ENCODE results near the gene FITM1. TPM values are rescaled to one million over a fixed set of nuclear protein-coding genes. Genes with fewer than 3 reads are reported as not detected.

Gene FITM1
- total and polyA plus RNA-seq, 8 donors, result 2.7 to 12.0 (median 4.0) TPM

DNA sequence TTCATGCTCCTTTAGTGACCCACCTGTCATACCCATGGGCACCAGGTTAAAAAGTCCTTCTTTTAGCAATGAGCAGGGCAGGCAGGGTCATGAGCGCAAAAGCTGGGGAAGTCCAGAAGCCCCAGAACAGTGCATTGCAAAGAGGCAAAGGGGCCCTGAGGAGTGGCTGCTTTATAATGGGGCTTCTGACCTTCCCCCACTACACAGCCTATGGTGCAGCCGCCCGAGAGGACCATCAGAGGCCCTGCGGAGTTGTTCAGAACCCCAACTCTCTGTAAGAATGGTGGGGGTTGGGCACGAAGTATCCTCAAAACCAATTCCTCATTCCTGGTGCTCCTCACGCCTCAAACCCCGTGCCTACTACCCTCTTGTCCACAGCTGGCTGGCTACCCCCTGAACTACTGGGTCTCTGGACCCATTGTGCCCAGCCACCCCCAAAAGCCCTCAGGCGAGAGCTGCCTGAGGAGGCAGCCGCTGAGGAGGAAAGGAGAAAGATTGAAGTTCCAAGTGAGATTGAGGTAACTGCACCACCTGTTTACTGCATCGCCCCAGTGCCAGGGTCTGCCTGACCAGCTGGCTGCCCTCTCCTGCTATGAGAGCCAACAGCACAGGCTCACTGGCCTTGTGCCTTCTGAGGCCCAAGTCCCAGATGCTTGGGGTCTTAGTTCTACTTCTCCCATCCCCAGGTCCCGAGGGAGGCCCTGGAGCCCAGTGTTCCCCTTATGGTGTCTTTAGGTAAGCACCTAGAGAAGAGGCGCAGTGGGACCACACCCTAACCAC, 48.1 kb downstream of the FITM1 start:
- intact Hi-C loops (cut with DNase I), result no loop called here
- DNase-seq (no peak), ATAC-seq (no peak), FAIRE-seq (no peak)
- TF ChIP-seq, protein P1, sequence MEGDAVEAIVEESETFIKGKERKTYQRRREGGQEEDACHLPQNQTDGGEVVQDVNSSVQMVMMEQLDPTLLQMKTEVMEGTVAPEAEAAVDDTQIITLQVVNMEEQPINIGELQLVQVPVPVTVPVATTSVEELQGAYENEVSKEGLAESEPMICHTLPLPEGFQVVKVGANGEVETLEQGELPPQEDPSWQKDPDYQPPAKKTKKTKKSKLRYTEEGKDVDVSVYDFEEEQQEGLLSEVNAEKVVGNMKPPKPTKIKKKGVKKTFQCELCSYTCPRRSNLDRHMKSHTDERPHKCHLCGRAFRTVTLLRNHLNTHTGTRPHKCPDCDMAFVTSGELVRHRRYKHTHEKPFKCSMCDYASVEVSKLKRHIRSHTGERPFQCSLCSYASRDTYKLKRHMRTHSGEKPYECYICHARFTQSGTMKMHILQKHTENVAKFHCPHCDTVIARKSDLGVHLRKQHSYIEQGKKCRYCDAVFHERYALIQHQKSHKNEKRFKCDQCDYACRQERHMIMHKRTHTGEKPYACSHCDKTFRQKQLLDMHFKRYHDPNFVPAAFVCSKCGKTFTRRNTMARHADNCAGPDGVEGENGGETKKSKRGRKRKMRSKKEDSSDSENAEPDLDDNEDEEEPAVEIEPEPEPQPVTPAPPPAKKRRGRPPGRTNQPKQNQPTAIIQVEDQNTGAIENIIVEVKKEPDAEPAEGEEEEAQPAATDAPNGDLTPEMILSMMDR (IDR thresholded peaks at IDR 0.05), result no peak
- Histone ChIP-seq H3K27ac (no peak overlapping the region), H3K4me3 (no peak overlapping the region), H3K9me3 (no peaks in the 10 kb centered on the region), H3K27me3 (no peaks in the 10 kb centered on the region), H3K4me1 (no peaks in the 10 kb centered on the region), H3K36me3 (peaks cover 0 to 46% (median 29%) of the 10 kb centered on the region in 3 donors)
- 90 to 91% methylated on average over 12 of the region's 12 CpGs for WGBS, 2 donors

DNA sequence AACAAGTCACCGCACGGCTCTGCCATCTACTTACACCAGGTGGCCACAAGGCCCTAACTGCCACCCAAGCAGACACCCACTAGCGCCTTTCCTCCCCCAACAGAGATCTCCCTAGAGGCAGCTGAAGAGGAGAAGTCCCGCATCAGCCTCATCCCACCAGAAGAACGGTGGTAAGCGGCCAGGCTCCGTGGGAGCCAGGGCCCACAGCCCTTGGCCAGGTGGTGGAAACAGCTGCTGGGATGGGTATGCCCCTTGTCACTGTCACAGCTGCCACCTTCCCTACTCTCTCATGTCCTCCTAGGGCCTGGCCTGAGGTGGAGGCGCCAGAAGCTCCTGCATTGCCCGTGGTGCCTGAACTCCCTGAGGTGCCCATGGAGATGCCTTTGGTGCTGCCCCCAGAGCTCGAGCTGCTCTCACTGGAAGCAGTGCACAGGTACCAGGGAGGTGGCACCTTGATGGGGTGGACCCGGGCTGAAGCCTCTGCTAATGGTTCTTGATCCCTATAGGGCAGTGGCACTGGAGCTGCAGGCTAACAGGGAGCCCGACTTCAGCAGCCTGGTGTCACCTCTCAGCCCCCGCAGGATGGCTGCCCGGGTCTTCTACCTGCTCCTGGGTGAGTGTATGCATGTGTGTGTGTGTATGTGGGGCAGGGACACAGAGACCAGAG, 49.0 kb downstream of the FITM1 start:
- H3K36me3 ChIP-seq, result peaks cover under 1 to 53% (median 37%) of the 10 kb centered on the region in 3 donors
- H3K9me3 ChIP-seq, result no peaks in the 10 kb centered on the region
- DNase-seq, result peak in 1 of 6 donors; percentile 50
- TF ChIP-seq, protein P1 (IDR thresholded peaks at IDR 0.05), result no peak
- no peaks in the 10 kb centered on the region for H3K27me3 ChIP-seq
- H3K4me1 ChIP-seq, result no peaks in the 10 kb centered on the region
- H3K4me3 ChIP-seq, result no peak overlapping the region
- WGBS, 2 donors, result 85 to 89% methylated on average over 14 of the region's 14 CpGs
- intact Hi-C loops (cut with DNase I), result no loop called here
- FAIRE-seq, result no peak
- peak overlapping the region in 1 of 4 donors; percentile 50 for H3K27ac ChIP-seq
- peak in 3 of 4 donors; percentile 5 to 19 (median 11) for ATAC-seq

DNA sequence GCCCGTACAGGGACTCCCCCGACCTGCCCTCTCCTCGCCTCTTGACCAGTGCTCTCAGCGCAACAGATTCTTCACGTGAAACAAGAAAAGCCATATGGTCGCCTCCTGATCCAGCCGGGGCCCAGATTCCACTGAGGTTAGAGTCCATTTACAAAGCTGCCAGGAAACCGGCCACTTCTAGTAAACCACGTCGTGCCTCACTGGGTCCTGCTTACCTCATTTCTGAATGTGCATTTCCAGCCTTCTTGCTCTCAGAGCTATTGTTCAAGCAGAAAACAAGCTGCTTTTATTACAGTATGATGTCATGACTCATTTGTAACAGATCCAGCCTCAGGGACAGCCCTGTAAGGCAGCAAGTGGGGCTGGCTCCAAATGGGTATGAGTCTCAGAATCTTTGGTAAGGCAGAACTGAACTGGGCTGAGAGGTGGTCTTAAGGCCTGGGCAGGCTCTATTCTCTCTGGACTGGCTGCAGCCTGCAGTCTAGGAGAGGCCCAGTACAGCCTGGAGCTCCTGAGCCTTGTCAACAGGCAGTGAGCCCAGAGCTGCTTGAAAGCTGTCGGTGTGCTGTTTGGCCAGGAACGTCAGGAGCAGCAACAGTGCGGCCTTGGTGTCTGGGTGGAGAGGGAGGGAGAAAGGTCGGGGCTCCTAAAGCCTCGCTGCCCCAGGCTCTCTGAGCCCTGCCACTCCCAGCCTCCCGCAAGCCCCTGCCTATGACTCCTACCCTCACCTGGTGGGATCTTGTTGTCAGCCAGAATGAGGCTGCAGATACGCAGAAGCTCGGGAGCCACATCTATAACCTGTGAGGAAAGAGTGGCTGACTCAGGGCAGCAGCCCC, 49.7 kb downstream of the FITM1 start:
- peak overlapping the region in 1 of 4 donors; percentile 63 for H3K27ac ChIP-seq
- TF ChIP-seq, protein P1 (IDR thresholded peaks at IDR 0.05), result no peak
- FAIRE-seq, result no peak
- no peaks in the 10 kb centered on the region for H3K4me1 ChIP-seq
- WGBS, 2 donors, result 76 to 77% methylated on average over 18 of the region's 18 CpGs
- no peaks in the 10 kb centered on the region for H3K27me3 ChIP-seq
- peak in 3 of 4 donors; percentile 34 to 69 (median 51) for ATAC-seq
- DNase-seq, result peak in 1 of 6 donors; percentile 49
- H3K4me3 ChIP-seq, result no peak overlapping the region
- peaks cover 3 to 57% (median 43%) of the 10 kb centered on the region in 3 donors for H3K36me3 ChIP-seq
- intact Hi-C loops (cut with DNase I), result no loop called here
- no peaks in the 10 kb centered on the region for H3K9me3 ChIP-seq

DNA sequence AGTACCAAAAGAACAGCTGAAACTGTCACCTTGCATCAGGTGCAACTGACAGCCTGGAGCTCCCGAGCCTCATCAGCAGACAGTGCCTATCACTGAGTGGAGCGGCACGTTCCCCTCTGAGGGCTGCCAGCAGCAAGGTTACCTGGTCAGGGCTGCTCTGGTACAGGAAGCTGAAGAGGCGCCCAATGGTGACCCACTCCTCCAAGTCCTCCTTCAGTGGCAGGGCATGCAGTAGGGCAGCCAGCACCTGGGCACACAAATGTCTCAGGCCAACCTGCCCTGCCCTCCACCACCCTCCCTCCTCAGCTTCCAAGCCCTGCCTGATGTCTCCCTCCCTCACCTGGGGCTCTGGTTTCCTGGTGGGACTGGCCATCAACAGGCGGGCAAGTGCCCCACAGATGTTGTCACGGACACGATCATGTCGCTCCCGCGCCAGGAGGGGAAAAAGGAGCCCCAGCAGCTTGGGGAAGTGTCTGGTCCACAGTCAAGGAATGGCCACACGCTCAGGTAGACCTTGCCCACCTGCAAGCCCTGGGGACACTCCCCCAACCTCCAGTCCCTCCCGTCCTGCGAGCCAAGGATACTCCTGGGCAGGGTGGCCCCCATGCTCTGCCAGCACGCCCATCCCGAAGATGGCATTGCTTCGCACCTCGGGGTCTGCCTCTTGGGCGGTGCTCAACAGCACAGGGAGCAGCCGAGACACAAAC, 51.1 kb downstream of the FITM1 start:
- Histone ChIP-seq H3K4me3 (no peak overlapping the region), H3K9me3 (no peaks in the 10 kb centered on the region), H3K36me3 (peaks cover 3 to 65% (median 50%) of the 10 kb centered on the region in 3 donors), H3K27me3 (no peaks in the 10 kb centered on the region), H3K27ac (no peak overlapping the region), H3K4me1 (no peaks in the 10 kb centered on the region)
- FAIRE-seq (no peak), DNase-seq (peak in 1 of 6 donors; percentile 56), ATAC-seq (no peak)
- TF ChIP-seq, protein P1 (IDR thresholded peaks at IDR 0.05), result no peak
- WGBS, 2 donors, result 86 to 87% methylated on average over 19 of the region's 19 CpGs
- intact Hi-C loops (cut with DNase I), result no loop called here

Small RNAs within 50 kb of the gene (microRNA-seq; reads per million reads assigned to microRNA genes)
- gene MIR7703, result 0 to 0.59 reads per million in 2 donors

Other genes with a start within 250 kb of the FITM1 start
Only the 30 nearest of the 31 such genes appear.
- gene DHRS4, start 176.9 kb upstream of the FITM1 start, total RNA-seq, result 10 to 100 TPM; 10.8 to 24.8 (median 12.7) TPM
- gene DHRS4, start 176.9 kb upstream of the FITM1 start, polyA plus RNA-seq, result 10 to 100 TPM; 26.4 to 27.7 TPM
- 10 to 100 TPM; 10.3 to 16.2 (median 11.5) TPM for gene DHRS4L2, start 141.7 kb upstream of the FITM1 start, total RNA-seq
- gene DHRS4L2, start 141.7 kb upstream of the FITM1 start, polyA plus RNA-seq, result 10 to 100 TPM; 20.2 to 35.0 TPM
- under 1 TPM; 0.31 to 1.00 (median 0.71) TPM for gene CARMIL3, start 78.7 kb upstream of the FITM1 start, total RNA-seq
- 1 to 10 TPM; 2.7 to 4.0 TPM for gene CARMIL3, start 78.7 kb upstream of the FITM1 start, polyA plus RNA-seq
- gene CPNE6, start 59.1 kb upstream of the FITM1 start, total RNA-seq, result not detected
- under 1 TPM in 1 of 2 donors, not detected in 1; 0.07 TPM for gene CPNE6, start 59.1 kb upstream of the FITM1 start, polyA plus RNA-seq
- gene PCK2, start 36.3 kb upstream of the FITM1 start, total RNA-seq, result 100 to 1,000 TPM in 1 of 6 donors, 10 to 100 TPM in 5; 18.6 to 146 (median 23.1) TPM
- 10 to 100 TPM; 12.8 to 20.3 TPM for gene PCK2, start 36.3 kb upstream of the FITM1 start, polyA plus RNA-seq
- gene DCAF11, start 15.9 kb upstream of the FITM1 start, total RNA-seq, result 10 to 100 TPM; 50.1 to 78.9 (median 60.3) TPM
- gene DCAF11, start 15.9 kb upstream of the FITM1 start, polyA plus RNA-seq, result 10 to 100 TPM; 34.2 to 41.6 TPM
- 1 to 10 TPM in 3 of 6 donors, under 1 TPM in 3; 0.37 to 2.4 (median 1.1) TPM for gene NRL, start 15.7 kb upstream of the FITM1 start, total RNA-seq
- gene NRL, start 15.7 kb upstream of the FITM1 start, polyA plus RNA-seq, result 1 to 10 TPM; 2.3 TPM
- 100 to 1,000 TPM in 2 of 6 donors, 10 to 100 TPM in 4; 46.4 to 107 (median 68.8) TPM for gene PSME1, start 5.5 kb downstream of the FITM1 start, total RNA-seq
- 100 to 1,000 TPM in 1 of 2 donors, 10 to 100 TPM in 1; 88.9 to 132 TPM for gene PSME1, start 5.5 kb downstream of the FITM1 start, polyA plus RNA-seq
- 10 to 100 TPM in 5 of 6 donors, 1 to 10 TPM in 1; 8.1 to 18.8 (median 13.5) TPM for gene EMC9, start 10.9 kb downstream of the FITM1 start, total RNA-seq
- gene EMC9, start 10.9 kb downstream of the FITM1 start, polyA plus RNA-seq, result 10 to 100 TPM; 52.4 to 72.6 TPM
- gene PSME2, start 16.0 kb downstream of the FITM1 start, total RNA-seq, result 10 to 100 TPM; 33.9 to 90.3 (median 59.2) TPM
- 100 to 1,000 TPM; 180 to 285 TPM for gene PSME2, start 16.0 kb downstream of the FITM1 start, polyA plus RNA-seq
- gene RNF31, start 16.8 kb downstream of the FITM1 start, total RNA-seq, result 10 to 100 TPM; 25.8 to 44.2 (median 37.1) TPM
- gene RNF31, start 16.8 kb downstream of the FITM1 start, polyA plus RNA-seq, result 100 to 1,000 TPM; 124 to 169 TPM
- 10 to 100 TPM; 20.3 to 60.7 (median 27.9) TPM for gene IRF9, start 30.6 kb downstream of the FITM1 start, total RNA-seq
- 10 to 100 TPM; 50.7 to 60.8 TPM for gene IRF9, start 30.6 kb downstream of the FITM1 start, polyA plus RNA-seq
- gene REC8, start 41.4 kb downstream of the FITM1 start, total RNA-seq, result 1 to 10 TPM; 3.5 to 9.9 (median 4.5) TPM
- gene REC8, start 41.4 kb downstream of the FITM1 start, polyA plus RNA-seq, result 10 to 100 TPM; 22.8 to 41.1 TPM
- 10 to 100 TPM; 24.6 to 62.0 (median 31.0) TPM for gene IPO4, start 58.2 kb downstream of the FITM1 start, total RNA-seq
- 10 to 100 TPM; 21.3 to 29.4 TPM for gene IPO4, start 58.2 kb downstream of the FITM1 start, polyA plus RNA-seq
- 10 to 100 TPM; 29.2 to 46.8 (median 38.4) TPM for gene TM9SF1, start 64.8 kb downstream of the FITM1 start, total RNA-seq
- gene TM9SF1, start 64.8 kb downstream of the FITM1 start, polyA plus RNA-seq, result 10 to 100 TPM; 20.5 to 34.4 TPM
- under 1 TPM in 5 of 6 donors, not detected in 1; 0.16 to 0.66 (median 0.40) TPM for gene TSSK4, start 75.0 kb downstream of the FITM1 start, total RNA-seq
- gene TSSK4, start 75.0 kb downstream of the FITM1 start, polyA plus RNA-seq, result under 1 TPM; 0.14 to 0.46 TPM
- gene CHMP4A, start 82.8 kb downstream of the FITM1 start, total RNA-seq, result 10 to 100 TPM; 16.3 to 31.2 (median 22.4) TPM
- 10 to 100 TPM; 35.4 to 79.9 TPM for gene CHMP4A, start 82.8 kb downstream of the FITM1 start, polyA plus RNA-seq
- gene MDP1, start 85.4 kb downstream of the FITM1 start, total RNA-seq, result 10 to 100 TPM in 2 of 6 donors, 1 to 10 TPM in 4; 7.8 to 11.9 (median 9.3) TPM
- 10 to 100 TPM; 20.4 to 31.7 TPM for gene MDP1, start 85.4 kb downstream of the FITM1 start, polyA plus RNA-seq
- gene NEDD8, start 101.7 kb downstream of the FITM1 start, total RNA-seq, result 10 to 100 TPM; 32.5 to 65.1 (median 46.9) TPM
- 100 to 1,000 TPM in 1 of 2 donors, 10 to 100 TPM in 1; 62.8 to 118 TPM for gene NEDD8, start 101.7 kb downstream of the FITM1 start, polyA plus RNA-seq
- 10 to 100 TPM; 24.3 to 37.0 (median 28.6) TPM for gene GMPR2, start 102.3 kb downstream of the FITM1 start, total RNA-seq
- gene GMPR2, start 102.3 kb downstream of the FITM1 start, polyA plus RNA-seq, result 10 to 100 TPM; 23.6 to 48.1 TPM
- gene TINF2, start 112.0 kb downstream of the FITM1 start, total RNA-seq, result 10 to 100 TPM; 32.1 to 42.6 (median 34.4) TPM
- gene TINF2, start 112.0 kb downstream of the FITM1 start, polyA plus RNA-seq, result 10 to 100 TPM; 23.8 to 43.8 TPM
- gene TGM1, start 132.5 kb downstream of the FITM1 start, total RNA-seq, result 1 to 10 TPM; 1.2 to 3.8 (median 2.2) TPM
- 1 to 10 TPM; 4.8 to 5.4 TPM for gene TGM1, start 132.5 kb downstream of the FITM1 start, polyA plus RNA-seq
- 10 to 100 TPM; 15.4 to 21.0 (median 18.2) TPM for gene RABGGTA, start 140.9 kb downstream of the FITM1 start, total RNA-seq
- gene RABGGTA, start 140.9 kb downstream of the FITM1 start, polyA plus RNA-seq, result 10 to 100 TPM; 49.1 to 51.5 TPM
- gene DHRS1, start 169.1 kb downstream of the FITM1 start, total RNA-seq, result 10 to 100 TPM in 3 of 6 donors, 1 to 10 TPM in 3; 6.1 to 15.3 (median 11.2) TPM
- 10 to 100 TPM; 18.9 to 21.1 TPM for gene DHRS1, start 169.1 kb downstream of the FITM1 start, polyA plus RNA-seq
- 10 to 100 TPM in 4 of 6 donors, 1 to 10 TPM in 2; 8.8 to 13.9 (median 11.3) TPM for gene NOP9, start 169.2 kb downstream of the FITM1 start, total RNA-seq
- 1 to 10 TPM; 6.2 to 8.7 TPM for gene NOP9, start 169.2 kb downstream of the FITM1 start, polyA plus RNA-seq
- gene CIDEB, start 177.3 kb downstream of the FITM1 start, total RNA-seq, result 10 to 100 TPM in 3 of 6 donors, 1 to 10 TPM in 3; 6.3 to 11.3 (median 9.4) TPM
- 10 to 100 TPM in 1 of 2 donors, 1 to 10 TPM in 1; 9.2 to 15.0 TPM for gene CIDEB, start 177.3 kb downstream of the FITM1 start, polyA plus RNA-seq
- 1 to 10 TPM; 1.5 to 3.0 (median 2.2) TPM for gene LTB4R2, start 179.5 kb downstream of the FITM1 start, total RNA-seq
- 1 to 10 TPM in 1 of 2 donors, under 1 TPM in 1; 0.73 to 3.1 TPM for gene LTB4R2, start 179.5 kb downstream of the FITM1 start, polyA plus RNA-seq
- 1 to 10 TPM; 1.9 to 3.2 (median 2.3) TPM for gene LTB4R, start 180.8 kb downstream of the FITM1 start, total RNA-seq
- gene LTB4R, start 180.8 kb downstream of the FITM1 start, polyA plus RNA-seq, result 10 to 100 TPM; 13.0 to 15.5 TPM
- 10 to 100 TPM in 1 of 6 donors, 1 to 10 TPM in 5; 3.2 to 10.6 (median 5.1) TPM for gene ADCY4, start 204.4 kb downstream of the FITM1 start, total RNA-seq
- gene ADCY4, start 204.4 kb downstream of the FITM1 start, polyA plus RNA-seq, result 10 to 100 TPM; 33.8 to 59.3 TPM
- 10 to 100 TPM in 1 of 6 donors, 1 to 10 TPM in 5; 3.9 to 12.1 (median 5.7) TPM for gene RIPK3, start 209.3 kb downstream of the FITM1 start, total RNA-seq
- 10 to 100 TPM; 12.9 to 13.0 TPM for gene RIPK3, start 209.3 kb downstream of the FITM1 start, polyA plus RNA-seq

Measured in pancreas (tissue), 10 donors.